Measurements from ENCODE around the gene DPP10.

- no peak for TF ChIP-seq CTCF (conservative IDR thresholded peaks at IDR 0.05; ENCODE audit: low read length)
- no peak for TF ChIP-seq EZH2phosphoT487 (IDR thresholded peaks at IDR 0.05; ENCODE audit: borderline replicate concordance)
Observed at GRCh38 chr2:114769110-114769509, 326.7 kb downstream of the DPP10 start.
